ENCODE results near the gene CIROP.

Gene CIROP

DNA sequence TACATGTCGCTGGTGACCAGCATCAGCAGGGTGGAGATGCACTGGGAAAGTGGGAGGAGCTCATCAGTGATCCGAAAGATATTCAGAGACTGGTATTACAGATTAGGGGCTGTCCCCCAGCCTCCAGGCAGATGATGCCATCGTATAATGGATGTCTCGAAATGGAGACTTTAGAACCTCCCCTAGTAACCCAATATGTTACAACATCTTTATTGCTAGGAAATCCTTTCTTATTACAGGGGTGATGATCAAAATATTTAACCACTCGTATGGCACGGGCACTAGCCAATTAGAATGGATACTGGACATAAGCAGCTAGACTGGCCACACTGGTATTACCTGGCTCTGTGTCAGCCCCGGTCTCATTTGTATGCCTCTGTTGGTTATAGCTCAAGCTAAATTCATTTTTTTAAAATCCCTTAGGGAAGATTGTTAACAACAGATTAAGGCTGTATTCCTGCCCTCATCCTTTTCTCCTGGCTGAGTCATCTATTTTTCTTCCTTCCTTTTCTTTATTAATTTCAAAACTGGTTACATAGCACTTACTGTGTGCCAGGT is 25.0 kb upstream of the CIROP start:
- TF ChIP-seq, protein P1, sequence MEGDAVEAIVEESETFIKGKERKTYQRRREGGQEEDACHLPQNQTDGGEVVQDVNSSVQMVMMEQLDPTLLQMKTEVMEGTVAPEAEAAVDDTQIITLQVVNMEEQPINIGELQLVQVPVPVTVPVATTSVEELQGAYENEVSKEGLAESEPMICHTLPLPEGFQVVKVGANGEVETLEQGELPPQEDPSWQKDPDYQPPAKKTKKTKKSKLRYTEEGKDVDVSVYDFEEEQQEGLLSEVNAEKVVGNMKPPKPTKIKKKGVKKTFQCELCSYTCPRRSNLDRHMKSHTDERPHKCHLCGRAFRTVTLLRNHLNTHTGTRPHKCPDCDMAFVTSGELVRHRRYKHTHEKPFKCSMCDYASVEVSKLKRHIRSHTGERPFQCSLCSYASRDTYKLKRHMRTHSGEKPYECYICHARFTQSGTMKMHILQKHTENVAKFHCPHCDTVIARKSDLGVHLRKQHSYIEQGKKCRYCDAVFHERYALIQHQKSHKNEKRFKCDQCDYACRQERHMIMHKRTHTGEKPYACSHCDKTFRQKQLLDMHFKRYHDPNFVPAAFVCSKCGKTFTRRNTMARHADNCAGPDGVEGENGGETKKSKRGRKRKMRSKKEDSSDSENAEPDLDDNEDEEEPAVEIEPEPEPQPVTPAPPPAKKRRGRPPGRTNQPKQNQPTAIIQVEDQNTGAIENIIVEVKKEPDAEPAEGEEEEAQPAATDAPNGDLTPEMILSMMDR (conservative IDR thresholded peaks at IDR 0.05), result no peak
- H3K27ac ChIP-seq, result no peak overlapping the region

DNA sequence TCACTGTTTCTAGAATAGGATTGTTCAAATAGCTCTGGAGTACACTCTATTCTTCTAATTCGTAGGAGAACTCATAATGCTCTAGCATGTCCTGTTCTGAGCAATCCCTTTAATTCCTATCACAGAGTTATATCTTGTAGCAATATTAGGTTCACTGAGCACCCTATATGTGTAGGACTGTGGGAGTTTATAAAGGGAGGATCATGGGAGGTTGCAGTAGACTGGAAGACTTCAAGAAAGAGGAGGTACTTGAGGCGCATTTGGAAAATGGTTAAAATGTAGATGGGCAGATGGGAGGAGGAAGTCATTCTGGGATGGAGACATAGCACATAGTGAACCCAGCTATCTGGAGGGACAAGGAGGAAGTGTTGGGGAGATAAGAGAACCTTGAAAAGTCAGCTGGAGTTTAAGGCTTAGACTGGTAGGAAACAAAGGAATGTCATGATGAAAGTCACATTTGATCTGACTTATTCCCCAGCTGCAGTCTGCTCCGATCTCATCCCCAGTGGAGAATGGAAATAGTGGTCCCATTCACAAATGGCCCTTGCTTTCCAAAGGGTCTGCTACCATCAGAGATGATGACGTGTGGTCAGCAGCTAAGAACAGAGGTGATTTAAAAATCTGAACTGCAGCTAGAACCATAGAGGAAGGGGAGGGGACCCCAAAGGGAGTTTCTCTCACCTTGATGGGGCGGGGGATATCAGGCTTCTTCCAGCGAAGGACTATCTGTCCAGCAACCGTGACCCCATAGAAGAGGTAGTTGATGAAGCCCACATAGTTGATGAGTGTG is 24.4 kb upstream of the CIROP start:
- TF ChIP-seq, protein P1 (conservative IDR thresholded peaks at IDR 0.05), result no peak
- no peak for TF ChIP-seq ZFX (IDR thresholded peaks at IDR 0.05)
- no peak overlapping the region for H3K27ac ChIP-seq

DNA sequence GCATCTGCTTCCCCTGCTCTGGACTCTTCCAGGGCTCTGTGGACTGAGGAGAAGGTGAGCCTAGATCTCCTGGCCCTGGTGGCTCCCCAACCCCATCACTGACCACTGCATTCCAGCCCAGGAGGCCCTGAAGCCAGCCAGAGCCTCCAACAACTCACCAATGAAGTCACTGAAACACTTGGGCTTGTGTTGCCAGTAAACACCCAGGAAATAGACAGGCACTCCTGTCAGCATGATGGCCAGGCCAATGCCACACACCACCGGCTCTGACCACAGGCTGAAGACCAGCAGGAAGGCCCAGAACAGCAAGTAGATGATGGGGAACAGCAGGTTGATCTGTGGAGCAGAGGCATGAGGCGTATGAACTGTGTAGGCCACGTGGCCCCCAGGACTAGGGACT is 23.1 kb upstream of the CIROP start:
- TF ChIP-seq ZFX (IDR thresholded peaks at IDR 0.05), result no peak
- TF ChIP-seq, protein P1 (conservative IDR thresholded peaks at IDR 0.05), result no peak

DNA sequence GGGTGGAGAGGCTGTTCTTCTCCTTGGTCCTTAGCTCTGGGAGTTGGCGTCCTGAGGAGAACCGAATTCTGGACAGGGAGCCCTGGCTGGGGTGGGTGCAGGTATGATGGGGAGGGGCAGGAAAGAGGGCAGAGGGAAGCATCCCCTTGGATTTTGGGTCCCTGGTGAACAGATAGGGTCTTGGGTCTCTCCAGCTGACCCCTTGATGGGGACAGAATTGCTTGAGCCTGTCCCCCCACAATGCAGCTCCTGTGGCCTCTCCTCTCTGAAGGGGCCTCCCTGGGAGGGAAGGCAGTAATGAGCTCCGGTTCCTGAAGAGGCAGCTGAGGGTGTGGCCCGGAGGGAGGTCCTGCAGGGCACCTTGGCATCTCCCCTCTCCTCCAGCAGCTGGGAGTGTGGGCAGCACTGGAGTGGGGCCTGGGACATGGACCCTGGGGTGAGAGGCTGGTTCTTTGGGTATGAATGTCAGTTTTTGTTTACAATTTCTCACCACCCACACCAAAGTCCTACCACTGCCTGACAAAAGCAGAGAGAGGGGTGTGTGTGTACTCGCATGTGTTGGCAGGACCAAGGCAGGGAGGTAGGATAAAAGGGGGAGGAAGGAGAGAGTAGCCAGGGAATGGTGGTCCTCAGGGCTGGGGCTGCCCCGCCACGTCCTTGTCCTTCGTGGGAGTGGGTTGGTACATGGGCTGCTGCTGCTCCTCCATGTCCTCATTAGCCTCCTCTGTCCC is 21.9 kb upstream of the CIROP start:
- TF ChIP-seq ZFX (IDR thresholded peaks at IDR 0.05), result no peak
- TF ChIP-seq, protein P1 (conservative IDR thresholded peaks at IDR 0.05), result no peak
- H3K27ac ChIP-seq, result no peak overlapping the region

More for the DNA sequence above, 23.1 kb upstream of the CIROP start:
- no peak overlapping the region for H3K27ac ChIP-seq

DNA sequence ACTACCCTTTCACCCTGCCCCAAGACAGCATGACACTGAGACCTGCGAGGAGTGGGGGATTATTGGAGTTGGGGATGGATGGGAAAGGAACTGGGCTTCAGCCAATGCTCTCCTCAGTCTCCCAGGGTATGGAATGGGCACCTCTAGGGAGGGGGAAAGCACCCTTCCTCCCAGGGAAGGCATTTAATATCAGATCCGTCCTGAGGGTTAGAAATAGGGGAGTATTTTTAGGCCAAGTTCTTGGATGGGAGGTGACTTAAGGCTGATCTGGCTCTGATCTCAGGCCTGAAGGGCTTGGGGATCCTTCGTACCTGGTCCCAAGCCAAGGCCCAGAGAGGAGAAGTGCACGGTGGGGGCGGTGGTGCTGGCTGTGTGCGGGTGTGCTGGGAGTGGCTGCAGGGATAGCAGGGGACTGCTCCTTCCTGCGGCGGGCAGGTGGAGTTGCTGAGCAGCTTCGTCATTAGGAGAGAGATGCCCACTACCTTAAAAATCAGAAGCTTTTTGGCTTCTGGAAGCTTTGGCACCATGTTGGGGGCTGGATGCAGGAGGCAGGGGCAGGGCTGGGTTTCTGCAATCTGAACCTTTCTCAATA is 21.2 kb upstream of the CIROP start:
- TF ChIP-seq ZFX (IDR thresholded peaks at IDR 0.05), result no peak
- TF ChIP-seq, protein P1 (conservative IDR thresholded peaks at IDR 0.05), result no peak
- no peak overlapping the region for H3K27ac ChIP-seq

DNA sequence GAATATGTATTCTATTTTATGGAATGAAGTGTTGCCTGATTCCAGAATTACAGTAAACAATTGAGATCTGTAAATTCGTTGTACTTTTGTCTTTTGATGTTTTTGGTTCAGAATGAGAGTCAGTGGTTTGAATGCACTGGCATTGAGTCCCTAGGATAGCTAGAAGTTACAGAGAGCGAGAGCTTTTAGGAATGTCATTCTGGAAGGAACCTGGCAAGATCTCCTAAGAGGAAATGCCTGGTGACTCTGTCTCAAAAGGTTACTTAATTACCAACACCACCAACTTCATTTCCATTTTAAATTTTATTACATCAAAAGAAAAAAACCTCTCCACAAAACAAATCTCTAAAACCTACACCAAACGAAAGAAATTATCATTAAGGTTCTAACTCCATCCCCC is 20.2 kb upstream of the CIROP start:
- H3K27ac ChIP-seq, result no peak overlapping the region
- TF ChIP-seq, protein P1 (conservative IDR thresholded peaks at IDR 0.05), result no peak
- no peak for TF ChIP-seq ZFX (IDR thresholded peaks at IDR 0.05)
